ENCODE measurements around the gene ATP13A5.

GRCh38 chr3:193250492-193250891, 128.1 kb downstream of the ATP13A5 start:
- no peak for TF ChIP-seq CTCF (IDR thresholded peaks at IDR 0.05; ENCODE audit: insufficient read depth, low read depth, low read length)
- no peak for TF ChIP-seq EZH2 (IDR thresholded peaks at IDR 0.05; ENCODE audit: insufficient read depth, low read length)

Data from astrocyte (in vitro differentiated cells and primary cell).